Stimulated activated CD4-positive, alpha-beta T cell treated with anti-CD3 and anti-CD28 coated beads, Interleukin-4, amount 100 ng/mL, for 24 hours (primary cell): ENCODE measurements around the gene THEM5.

Source experiments
- DNase-seq: peaks from one replicate; pipeline ENCODE4 v3.0.0-alpha.2; 2020

THEM5 gene

GRCh38 chr1:151816548-151817352 is 36.8 kb downstream of the THEM5 start:
- no peak for DNase-seq

DNA sequence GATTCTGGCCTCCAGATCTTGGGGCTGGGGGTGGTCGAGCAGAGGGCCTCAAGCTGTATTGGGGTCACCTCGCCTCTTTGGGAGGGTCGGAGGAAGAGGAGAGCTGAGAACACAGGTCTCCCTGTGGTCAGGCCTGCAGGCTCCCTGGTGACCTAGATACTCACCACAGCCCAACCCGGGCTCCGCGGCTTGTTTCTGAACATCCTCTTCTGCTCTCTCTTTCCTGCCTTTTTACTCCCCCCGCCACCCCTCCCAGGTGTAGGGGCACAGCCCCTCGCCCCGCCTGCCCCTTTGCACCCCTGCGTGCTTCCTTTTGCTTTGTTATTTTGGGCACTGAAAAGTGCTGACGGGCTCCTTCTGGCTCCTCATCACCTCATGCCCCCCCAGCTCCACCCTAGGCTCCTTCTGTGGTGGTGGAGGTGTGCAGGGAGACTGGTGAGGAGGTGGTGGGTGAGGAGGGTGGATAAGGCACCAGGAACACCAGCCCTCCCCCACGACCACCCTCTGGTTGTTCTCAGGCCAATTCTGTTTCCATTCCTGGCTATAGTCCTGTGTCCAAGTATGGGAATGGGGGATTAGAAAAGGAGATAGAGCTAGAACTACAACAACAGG is 37.7 kb downstream of the THEM5 start:
- no peak for DNase-seq

GRCh38 chr1:151814971-151815545 is 38.5 kb downstream of the THEM5 start:
- DNase-seq = no peak

DNA sequence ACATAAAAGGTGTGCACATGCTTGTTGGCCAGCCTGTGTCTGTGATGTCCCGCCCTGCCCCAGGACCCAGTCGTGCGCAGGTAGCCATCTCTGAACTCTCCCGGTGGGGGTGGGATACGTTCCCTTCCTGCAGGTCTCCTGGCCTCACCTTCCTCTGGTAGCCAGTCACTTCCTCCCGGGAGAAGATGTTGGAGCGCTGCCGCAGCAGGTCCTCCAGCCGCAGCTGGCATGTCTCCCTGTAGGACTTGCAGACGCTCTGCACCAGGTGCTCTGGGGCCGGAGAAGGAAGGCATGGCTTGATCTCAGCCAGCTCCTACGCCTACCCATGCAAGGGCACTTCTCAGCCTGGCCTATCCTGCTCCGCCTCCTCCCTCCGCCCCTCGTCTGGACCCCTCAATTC is 39.1 kb downstream of the THEM5 start:
- no peak for DNase-seq

- DNase-seq = no peak
Measured at GRCh38 chr1:151813271-151813977, 40.1 kb downstream of the THEM5 start.

DNA sequence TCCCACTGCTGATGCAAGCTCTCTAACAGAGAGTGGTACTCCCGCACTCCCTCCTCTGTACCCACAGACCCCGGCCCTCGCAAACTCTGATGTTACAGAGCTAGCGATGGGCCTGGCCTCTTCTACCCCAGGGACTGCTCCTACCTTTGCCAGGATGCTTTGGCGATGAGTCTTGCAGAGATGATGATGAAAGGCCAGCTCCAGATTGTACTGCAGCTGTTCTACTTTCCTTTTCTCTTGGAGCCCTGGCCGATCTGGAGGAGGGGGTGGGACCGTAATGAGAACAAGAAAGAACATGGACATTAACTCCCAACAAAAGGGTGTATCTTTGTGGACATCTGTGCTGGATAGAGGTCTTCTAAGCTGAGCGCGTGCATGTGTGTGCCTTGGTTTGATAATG is 42.3 kb downstream of the THEM5 start:
- DNase-seq = no peak

- DNase-seq = no peak
Measured at GRCh38 chr1:151809985-151810556, 43.4 kb downstream of the THEM5 start.

DNA sequence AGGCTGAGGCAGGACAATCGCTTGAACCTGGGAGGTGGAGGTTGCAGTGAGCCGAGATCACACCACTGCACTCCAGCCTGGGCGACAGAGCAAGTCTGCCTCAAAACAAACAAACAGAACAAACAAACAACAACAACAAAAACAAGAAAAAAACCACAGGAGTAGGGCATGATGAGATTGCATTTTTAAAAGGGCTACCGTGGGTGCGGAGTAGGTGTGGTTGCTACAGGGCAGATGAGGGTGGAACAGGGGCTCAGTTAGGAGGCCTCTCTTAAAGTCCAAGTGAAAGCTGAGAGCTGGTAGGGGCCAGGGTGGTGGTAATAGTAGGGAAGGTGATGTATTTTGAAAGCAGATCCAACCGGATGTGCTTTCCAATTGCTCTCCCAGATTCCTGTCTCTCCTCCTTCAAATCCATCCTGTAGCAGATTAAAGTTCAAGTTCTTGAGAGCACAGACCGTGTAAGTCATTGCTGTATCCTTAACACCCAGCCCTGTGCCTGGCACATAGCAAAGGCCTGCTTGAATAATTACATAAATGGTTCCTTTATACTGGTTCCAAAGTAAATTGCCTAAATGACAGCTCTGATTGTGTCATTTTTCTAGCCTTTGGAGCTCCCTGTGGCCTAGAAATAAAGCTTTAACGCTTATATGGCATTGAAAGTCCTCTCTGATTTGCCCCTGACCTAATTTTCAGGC is 44.1 kb downstream of the THEM5 start:
- no peak for DNase-seq

GRCh38 chr1:151807766-151808165 is 45.7 kb downstream of the THEM5 start:
- no peak for DNase-seq

DNA sequence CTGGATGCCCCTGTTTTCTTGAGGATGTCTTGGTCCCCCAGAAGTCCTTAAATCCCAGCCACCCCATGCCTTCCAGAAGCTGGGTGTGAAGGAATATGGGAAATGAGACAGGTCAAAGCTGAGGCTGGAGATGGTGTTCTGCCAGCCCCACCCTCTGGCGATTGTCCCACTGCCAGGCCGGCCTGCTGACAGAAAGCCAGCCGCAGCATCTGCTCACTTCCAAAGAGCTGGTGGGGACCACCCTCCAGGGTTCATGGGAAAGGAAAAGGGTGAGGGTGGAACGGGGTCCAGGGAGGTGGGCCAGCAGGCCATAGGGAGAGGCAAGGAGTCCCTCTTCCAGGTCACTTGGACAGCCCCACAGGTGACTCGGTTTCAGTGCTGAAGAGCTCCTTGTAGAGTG is 46.4 kb downstream of the THEM5 start:
- DNase-seq = no peak

- no peak for DNase-seq
Measured at GRCh38 chr1:151806170-151806569, 47.3 kb downstream of the THEM5 start.

DNA sequence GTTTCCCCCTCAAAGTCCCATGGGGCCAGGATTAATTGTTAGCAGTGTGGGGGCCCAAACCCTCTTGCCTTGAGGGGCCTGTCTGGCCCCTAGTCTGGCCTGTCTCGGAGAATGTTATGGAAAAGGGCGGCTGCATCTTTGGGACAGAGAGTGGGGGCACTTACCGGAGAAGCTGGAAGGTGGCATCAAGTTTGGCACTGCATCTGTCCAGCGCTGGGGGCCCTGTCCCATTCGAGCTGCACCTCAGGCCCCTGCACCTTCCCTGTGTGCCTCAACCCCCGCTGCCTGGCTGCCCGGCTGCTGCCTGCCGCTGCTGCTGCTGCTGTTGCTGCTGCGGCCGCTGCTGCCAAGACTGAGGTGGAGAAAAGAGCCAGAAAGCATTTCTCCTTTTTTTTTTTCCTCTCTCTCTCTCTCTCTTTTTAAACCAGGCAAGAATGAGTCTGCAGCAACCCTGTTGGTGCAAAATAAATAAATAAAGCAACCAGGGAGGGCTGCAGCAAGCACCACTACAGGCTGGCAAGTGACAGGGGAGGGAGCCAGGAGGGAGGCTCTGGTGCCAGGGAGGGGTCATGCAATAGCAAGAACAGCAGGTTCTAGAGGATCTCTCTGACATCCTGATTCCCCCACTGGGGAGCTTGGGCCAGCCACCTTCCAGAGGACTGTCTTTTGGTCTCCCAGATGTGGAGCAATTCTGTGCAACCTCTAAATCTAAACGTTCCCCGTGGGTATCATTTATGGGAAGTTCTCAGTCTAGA is 48.3 kb downstream of the THEM5 start, which contains the start of gene LINGO4:
Gene LINGO4 (minus strand): TSS at position 354 of the 755 bp plus-strand sequence. CDS start 2,715 bp downstream, outside the sequence.
- no peak for DNase-seq

GRCh38 chr1:151803915-151804314 is 49.6 kb downstream of the THEM5 start:
- DNase-seq = no peak

- no peak for DNase-seq
Measured at GRCh38 chr1:151803164-151803563, 50.3 kb downstream of the THEM5 start.

- no peak for DNase-seq
Measured at GRCh38 chr1:151802372-151802771, 51.1 kb downstream of the THEM5 start.

DNA sequence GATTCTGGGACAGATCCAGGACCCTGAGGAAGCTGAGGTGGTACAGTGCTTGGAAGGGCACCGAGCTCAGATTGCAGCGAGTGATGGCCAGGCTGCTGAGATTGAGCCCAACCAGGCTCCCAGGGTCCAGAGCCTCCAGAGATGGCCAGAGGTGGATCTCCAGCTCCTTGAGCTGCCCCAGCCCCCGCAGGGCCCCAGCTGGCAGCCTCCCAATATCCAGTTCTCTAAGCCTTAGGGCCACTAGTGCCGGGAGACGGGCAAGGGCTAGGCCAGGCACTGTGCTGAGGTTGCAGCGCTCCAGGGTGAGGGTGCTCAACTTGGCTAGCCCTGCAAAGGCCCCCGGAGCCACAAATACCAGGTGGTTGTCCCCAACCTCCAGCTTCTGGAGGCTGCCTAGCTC is 51.7 kb downstream of the THEM5 start:
- DNase-seq = no peak

DNA sequence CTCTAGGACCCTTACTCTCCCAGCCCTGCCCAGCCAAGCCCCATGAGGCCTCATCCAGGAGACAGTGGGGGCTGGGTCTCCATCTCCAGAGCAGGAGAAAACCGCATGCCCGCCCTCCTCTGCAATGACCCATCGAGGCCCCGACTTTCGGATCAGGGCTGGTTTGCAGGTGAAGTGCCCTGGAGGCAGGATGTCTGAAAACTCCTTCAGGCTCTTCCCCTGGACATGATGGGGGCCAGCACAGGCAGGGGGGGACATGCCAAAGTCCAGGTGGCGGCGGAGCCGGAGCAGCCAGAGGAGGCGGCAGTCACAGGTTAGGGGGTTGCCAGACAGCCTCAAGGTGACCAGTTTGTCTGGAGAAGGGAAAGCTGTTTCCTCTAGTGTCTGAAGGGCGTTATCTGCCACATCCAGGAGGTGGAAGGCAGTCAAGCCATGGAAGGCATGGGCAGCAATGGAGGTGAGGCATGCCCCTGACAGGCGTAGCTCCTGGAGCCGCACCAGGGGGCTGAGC is 52.1 kb downstream of the THEM5 start:
- DNase-seq = no peak

GRCh38 chr1:151800830-151801229 is 52.7 kb downstream of the THEM5 start:
- DNase-seq = no peak

- DNase-seq = no peak
Measured at GRCh38 chr1:151799179-151800022, 54.1 kb downstream of the THEM5 start.

DNA sequence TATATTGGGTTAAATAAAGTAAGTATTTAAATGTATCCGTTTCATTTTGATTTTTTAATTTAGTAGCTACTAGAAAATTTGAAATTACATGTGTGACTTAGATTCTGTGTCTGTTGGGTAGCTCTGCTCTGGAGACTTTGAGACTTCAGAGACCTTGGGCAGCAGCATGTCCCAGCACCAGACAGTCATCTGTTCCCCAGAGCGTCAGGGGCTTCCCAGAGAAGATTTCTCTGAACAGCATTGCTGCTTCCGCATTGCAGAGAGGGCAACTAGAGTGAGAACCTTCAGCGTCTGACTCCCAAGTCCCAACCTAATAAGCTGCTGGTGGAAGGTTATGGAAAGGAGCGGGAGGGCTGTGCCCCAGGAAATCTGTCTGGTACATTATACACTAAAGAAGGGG is 54.9 kb downstream of the THEM5 start:
- no peak for DNase-seq
